Measurements from ENCODE around the gene SPACA6. TPM values are rescaled to one million over a fixed set of nuclear protein-coding genes. Genes with fewer than 3 reads are reported as not detected.

The SPACA6 gene
- total and polyA plus RNA-seq, 11 donors: 2.9 to 16.8 (median 10.2) TPM

GRCh38 chr19:51691074-51691583, 2.0 kb upstream of the SPACA6 start:
- Histone ChIP-seq H3K27ac (peak overlapping the region; percentile 72 to 100 (median 98)), H3K27me3 (no peaks in the 10 kb centered on the region), H3K4me1 (peaks cover 0 to 48% (median 33%) of the 10 kb centered on the region in 12 donors), H3K4me3 (peak overlapping the region; percentile 63 to 99 (median 94)), H3K9me3 (no peaks in the 10 kb centered on the region), H3K36me3 (peaks cover 0 to 34% (median 24%) of the 10 kb centered on the region in 9 donors)
- intact Hi-C loops (cut with DNase I): no loop called here
- ATAC-seq: no peak
- TF ChIP-seq CTCF (IDR thresholded peaks at IDR 0.05) (no peak), POLR2A (IDR thresholded peaks at IDR 0.05) (no peak)
- no peak for DNase-seq
- 4 to 7% (median 6%) methylated on average over 8 to 9 of the region's 9 CpGs for WGBS, 4 donors

- no peak for DNase-seq
- TF ChIP-seq POLR2A (IDR thresholded peaks at IDR 0.05) (no peak), CTCF (IDR thresholded peaks at IDR 0.05) (no peak)
- Histone ChIP-seq H3K36me3 (peaks cover 0 to 41% (median 28%) of the 10 kb centered on the region in 9 donors), H3K27me3 (no peaks in the 10 kb centered on the region), H3K9me3 (no peaks in the 10 kb centered on the region), H3K4me3 (peak overlapping the region; percentile 63 to 99 (median 94)), H3K27ac (peak overlapping the region in 11 of 12 donors; percentile 28 to 100 (median 99)), H3K4me1 (peaks cover 0 to 48% (median 33%) of the 10 kb centered on the region in 12 donors)
- WGBS, 4 donors: 18 to 24% (median 21%) methylated on average over 10 to 12 of the region's 12 CpGs
- ATAC-seq: no peak
- intact Hi-C loops (cut with DNase I): no loop called here
These were observed 1.3 kb upstream of the SPACA6 start for GRCh38 chr19:51691584-51692428.

GRCh38 chr19:51692468-51692867, 662 bp upstream of the SPACA6 start:
- intact Hi-C loops (cut with DNase I): no loop called here
- DNase-seq (no peak), ATAC-seq (no peak)
- Histone ChIP-seq H3K27me3 (no peaks in the 10 kb centered on the region), H3K4me3 (peak overlapping the region in 8 of 12 donors; percentile 14 to 99 (median 96)), H3K36me3 (peaks cover 0 to 48% (median 34%) of the 10 kb centered on the region in 9 donors), H3K4me1 (peaks cover 0 to 41% (median 27%) of the 10 kb centered on the region in 12 donors), H3K9me3 (no peaks in the 10 kb centered on the region), H3K27ac (peak overlapping the region in 9 of 12 donors; percentile 3 to 100 (median 99))
- no peak for TF ChIP-seq POLR2A (IDR thresholded peaks at IDR 0.05)
- no peak for TF ChIP-seq CTCF (IDR thresholded peaks at IDR 0.05)
- 65 to 73% (median 72%) methylated on average over 5 to 18 of the region's 18 CpGs for WGBS, 4 donors

GRCh38 chr19:51693819-51694218, 689 bp downstream of the SPACA6 start:
- no peak overlapping the region for H3K4me3 ChIP-seq
- intact Hi-C loops (cut with DNase I): no loop called here
- no peak for DNase-seq
- no peaks in the 10 kb centered on the region for H3K9me3 ChIP-seq
- no peaks in the 10 kb centered on the region for H3K27me3 ChIP-seq
- ATAC-seq: no peak
- 29 to 70% (median 46%) methylated on average over 2 of the region's 2 CpGs for WGBS, 4 donors
- H3K27ac ChIP-seq: peak overlapping the region in 1 of 12 donors; percentile 100
- TF ChIP-seq CTCF (IDR thresholded peaks at IDR 0.05): no peak
- no peak for TF ChIP-seq POLR2A (IDR thresholded peaks at IDR 0.05)
- peaks cover 0 to 29% (median 20%) of the 10 kb centered on the region in 12 donors for H3K4me1 ChIP-seq
- H3K36me3 ChIP-seq: peaks cover 0 to 61% (median 47%) of the 10 kb centered on the region in 9 donors

All from heart left ventricle (tissue), 16 donors.